HG02571 (cell line): ENCODE results near the gene MPV17.
"Not testable (repeated sequence)": the region's sequence is repeated elsewhere in the genome, so short reads cannot be mapped to it uniquely, and the experiment has no call there.

Experiments
- ATAC-seq: cut with Tn5 transposase; IDR thresholded peaks from one replicate; pipeline ENCODE4 v1.9.1; 2021; ENCODE audit warnings: mild to moderate bottlenecking, moderate library complexity; ENCODE audit not compliant: unreplicated experiment

The MPV17 gene

GRCh38 chr2:27322766-27323595 is at the start of gene MPV17:
Gene MPV17, minus strand, starts transcription at chr2:27323097. Its CDS starts 580 bp downstream, at chr2:27322517.
- peak; percentile 94 for ATAC-seq

- ATAC-seq = peak; percentile 22
Measured at GRCh38 chr2:27370816-27371620, 48.1 kb upstream of the MPV17 start.

- peak; percentile 91 for ATAC-seq
Measured at GRCh38 chr2:27370026-27370815, 47.3 kb upstream of the MPV17 start, which contains the start of the genes EIF2B4 and SNX17. Gene EIF2B4, minus strand, starts transcription at chr2:27370338. Its CDS starts 24 bp downstream, at chr2:27370314. Gene SNX17, plus strand, starts transcription at chr2:27370616. Its CDS starts 128 bp downstream, at chr2:27370744.

GRCh38 chr2:27369471-27370025 is 46.7 kb upstream of the MPV17 start:
- peak; percentile 11 for ATAC-seq

- no peak for ATAC-seq
Measured at GRCh38 chr2:27363933-27364332, 41.0 kb upstream of the MPV17 start.

- ATAC-seq = no peak
Measured at GRCh38 chr2:27362678-27363420, 40.0 kb upstream of the MPV17 start.

GRCh38 chr2:27356382-27357181 is 33.7 kb upstream of the MPV17 start, which contains the start of gene GTF3C2:
Gene GTF3C2, minus strand, starts transcription at chr2:27356764. Its CDS starts 13,210 bp downstream, at chr2:27343554.
- ATAC-seq = peak; percentile 69

- ATAC-seq = peak; percentile 25
Measured at GRCh38 chr2:27356056-27356381, 33.1 kb upstream of the MPV17 start.

- ATAC-seq = no peak
Measured at GRCh38 chr2:27354597-27354927, 31.7 kb upstream of the MPV17 start.

- ATAC-seq = no peak
Measured at GRCh38 chr2:27353762-27354596, 31.1 kb upstream of the MPV17 start.

GRCh38 chr2:27353386-27353761 is 30.5 kb upstream of the MPV17 start:
- not testable (repeated sequence) for ATAC-seq

- ATAC-seq = no peak
Measured at GRCh38 chr2:27351802-27352598, 29.1 kb upstream of the MPV17 start.

GRCh38 chr2:27350106-27350693 is 27.3 kb upstream of the MPV17 start:
- ATAC-seq = no peak

GRCh38 chr2:27347641-27348040 is 24.7 kb upstream of the MPV17 start:
- ATAC-seq = no peak

- no peak for ATAC-seq
Measured at GRCh38 chr2:27336173-27336572, 13.3 kb upstream of the MPV17 start.

GRCh38 chr2:27335311-27335710 is 12.4 kb upstream of the MPV17 start:
- no peak for ATAC-seq

GRCh38 chr2:27324720-27325119 is 1.8 kb upstream of the MPV17 start:
- ATAC-seq = no peak
